ENCODE results near the gene LRIG2.
"Not testable (repeated sequence)": the region's sequence is repeated elsewhere in the genome, so short reads cannot be mapped to it uniquely, and the experiment has no call there.

Gene LRIG2

GRCh38 chr1:113147073-113147625 lies 74.2 kb downstream of the LRIG2 start:
- Histone ChIP-seq H3K27ac (ENCODE audit: low read length) (peak overlapping the region; percentile 50; the same call in 1 of the 2 replicates), H2AFZ (ENCODE audit: low read depth, low read length) (no peak overlapping the region)

GRCh38 chr1:113147826-113148225 lies 74.8 kb downstream of the LRIG2 start:
- H3K27me3 ChIP-seq (ENCODE audit: insufficient read depth, low read length, poor library complexity): no peaks in the 10 kb centered on the region
- ATAC-seq (ENCODE audit: insufficient read depth, low read depth): no peak
- H3K4me2 ChIP-seq (ENCODE audit: insufficient read depth, low read length): no peak overlapping the region
- no peak for TF ChIP-seq EZH2 (IDR thresholded peaks at IDR 0.05; ENCODE audit: borderline replicate concordance, low read depth, low read length, severe bottlenecking)
- no peak for TF ChIP-seq CTCF (IDR thresholded peaks at IDR 0.05; ENCODE audit: borderline replicate concordance, extremely low read depth, low read length, poor library complexity, severe bottlenecking)
- no peak overlapping the region for H2AFZ ChIP-seq (ENCODE audit: low read depth, low read length)
- no peaks in the 10 kb centered on the region for H3K36me3 ChIP-seq (ENCODE audit: insufficient read depth, low read length)
- no peaks in the 10 kb centered on the region for H3K79me2 ChIP-seq (ENCODE audit: insufficient read depth, low read length)
- no peak overlapping the region for H3K27ac ChIP-seq (ENCODE audit: low read length)
- H3K9ac ChIP-seq (ENCODE audit: low read depth, low read length): no peak overlapping the region
- DNase-seq: no peak
- H4K20me1 ChIP-seq (ENCODE audit: insufficient read depth, low read length): peaks cover 7% of the 10 kb centered on the region
- no peak overlapping the region for H3K4me3 ChIP-seq (ENCODE audit: low read depth in 1 of 2, low read length in 2 of 2)
- H3K9me3 ChIP-seq (ENCODE audit: insufficient read depth, low read length, severe bottlenecking): no peaks in the 10 kb centered on the region
- peaks cover 28% of the 10 kb centered on the region for H3K4me1 ChIP-seq (ENCODE audit: insufficient read depth, low read length)

More at GRCh38 chr1:113147073-113147625, 74.2 kb downstream of the LRIG2 start:
- Histone ChIP-seq H3K4me1 (ENCODE audit: insufficient read depth, low read length) (peaks cover 32% of the 10 kb centered on the region), H3K79me2 (ENCODE audit: insufficient read depth, low read length) (no peaks in the 10 kb centered on the region), H3K4me3 (ENCODE audit: low read depth in 1 of 2, low read length in 2 of 2) (no peak overlapping the region), H3K9ac (ENCODE audit: low read depth, low read length) (no peak overlapping the region), H3K36me3 (ENCODE audit: insufficient read depth, low read length) (no peaks in the 10 kb centered on the region), H3K9me3 (ENCODE audit: insufficient read depth, low read length, severe bottlenecking) (no peaks in the 10 kb centered on the region), H3K27me3 (ENCODE audit: insufficient read depth, low read length, poor library complexity) (no peaks in the 10 kb centered on the region), H3K4me2 (ENCODE audit: insufficient read depth, low read length) (peak overlapping the region; percentile 37), H4K20me1 (ENCODE audit: insufficient read depth, low read length) (peaks cover 7% of the 10 kb centered on the region)
- no peak for ATAC-seq (ENCODE audit: insufficient read depth, low read depth)
- DNase-seq: no peak
- no peak for TF ChIP-seq EZH2 (IDR thresholded peaks at IDR 0.05; ENCODE audit: borderline replicate concordance, low read depth, low read length, severe bottlenecking)
- TF ChIP-seq CTCF (IDR thresholded peaks at IDR 0.05; ENCODE audit: borderline replicate concordance, extremely low read depth, low read length, poor library complexity, severe bottlenecking): peak; percentile 19

GRCh38 chr1:113150494-113150893 lies 77.5 kb downstream of the LRIG2 start:
- not testable (repeated sequence) for H3K9me3 ChIP-seq (ENCODE audit: insufficient read depth, low read length, severe bottlenecking); H3K9ac ChIP-seq (ENCODE audit: low read depth, low read length); H2AFZ ChIP-seq (ENCODE audit: low read depth, low read length); H3K79me2 ChIP-seq (ENCODE audit: insufficient read depth, low read length); DNase-seq; H3K36me3 ChIP-seq (ENCODE audit: insufficient read depth, low read length); H3K4me2 ChIP-seq (ENCODE audit: insufficient read depth, low read length); H3K27me3 ChIP-seq (ENCODE audit: insufficient read depth, low read length, poor library complexity); H3K4me3 ChIP-seq (ENCODE audit: low read depth in 1 of 2, low read length in 2 of 2); ATAC-seq (ENCODE audit: insufficient read depth, low read depth); H3K27ac ChIP-seq (ENCODE audit: low read length); H4K20me1 ChIP-seq (ENCODE audit: insufficient read depth, low read length)
- H3K4me1 ChIP-seq (ENCODE audit: insufficient read depth, low read length): peaks cover 24% of the 10 kb centered on the region

- no peak overlapping the region for H3K4me3 ChIP-seq (ENCODE audit: low read depth in 1 of 2, low read length in 2 of 2)
- H3K9ac ChIP-seq (ENCODE audit: low read depth, low read length): no peak overlapping the region
- H3K27me3 ChIP-seq (ENCODE audit: insufficient read depth, low read length, poor library complexity): no peaks in the 10 kb centered on the region
- no peaks in the 10 kb centered on the region for H3K4me1 ChIP-seq (ENCODE audit: insufficient read depth, low read length)
- H3K4me2 ChIP-seq (ENCODE audit: insufficient read depth, low read length): no peak overlapping the region
- TF ChIP-seq CTCF (IDR thresholded peaks at IDR 0.05; ENCODE audit: borderline replicate concordance, extremely low read depth, low read length, poor library complexity, severe bottlenecking) (no peak), EZH2 (IDR thresholded peaks at IDR 0.05; ENCODE audit: borderline replicate concordance, low read depth, low read length, severe bottlenecking) (no peak)
- no peak overlapping the region for H2AFZ ChIP-seq (ENCODE audit: low read depth, low read length)
- H3K36me3 ChIP-seq (ENCODE audit: insufficient read depth, low read length): no peaks in the 10 kb centered on the region
- H3K9me3 ChIP-seq (ENCODE audit: insufficient read depth, low read length, severe bottlenecking): peaks cover 4% of the 10 kb centered on the region
- DNase-seq (no peak), ATAC-seq (ENCODE audit: insufficient read depth, low read depth) (no peak)
- no peak overlapping the region for H3K27ac ChIP-seq (ENCODE audit: low read length)
- no peaks in the 10 kb centered on the region for H3K79me2 ChIP-seq (ENCODE audit: insufficient read depth, low read length)
- no peaks in the 10 kb centered on the region for H4K20me1 ChIP-seq (ENCODE audit: insufficient read depth, low read length)
These were observed 80.3 kb downstream of the LRIG2 start for GRCh38 chr1:113153116-113153803.

Measured in DND-41 (cell line).